Astrocyte of the cerebellum (primary cell): Measurements from ENCODE around the gene QRICH1.

Experiments used
- DNase-seq: peaks from one replicate; pipeline ENCODE4 v3.0.0-alpha.2; 2011; ENCODE audit warnings: low read depth
- H3K4me3 ChIP-seq: 2 replicates; pipeline ENCODE4 v1.5.1; 2011; ENCODE audit warnings: mild to moderate bottlenecking, low read depth, low read length, moderate library complexity
- in situ Hi-C: cut with HindIII; loops from 2 replicates; pipeline ENCODE4 v1.10.0; 2017; ENCODE audit warnings: low sequenced_read_pairs
- TF ChIP-seq, protein P1 (sequence below): IDR thresholded peaks from 2 replicates; pipeline ENCODE4 v1.5.1; 2012; ENCODE audit warnings: low read length, low read depth, moderate library complexity, mild to moderate bottlenecking; ENCODE audit errors: missing control alignments

Gene QRICH1

DNA sequence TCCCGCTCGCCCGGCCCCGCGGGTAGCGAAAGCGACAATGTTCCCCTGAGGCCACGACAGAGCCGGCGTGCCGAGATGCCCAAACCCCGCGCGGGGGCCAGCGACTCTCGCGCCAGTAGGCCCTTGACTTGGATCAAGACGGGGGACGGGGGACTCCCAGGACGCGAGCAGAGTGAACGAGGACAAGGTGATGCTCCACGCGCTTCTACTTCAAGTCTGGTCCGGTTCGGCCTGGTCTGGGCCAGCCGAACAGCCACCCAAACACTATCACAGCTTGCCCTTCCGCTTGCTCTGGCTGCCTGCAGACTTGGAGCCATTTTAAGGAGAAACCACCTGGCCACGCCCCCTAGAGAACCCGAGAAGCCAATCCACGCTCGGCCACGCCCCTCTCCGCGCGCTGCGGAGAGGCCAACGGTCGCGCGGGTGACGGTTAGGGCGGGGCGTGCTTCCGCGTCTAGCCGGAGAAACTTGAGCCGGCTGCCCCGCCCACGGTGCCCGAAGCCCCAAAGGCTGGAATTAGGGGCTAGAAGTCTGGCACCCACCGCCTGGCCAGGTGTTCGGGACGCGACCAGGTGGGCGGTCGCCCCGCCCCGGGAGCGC lies 72.6 kb downstream of the QRICH1 start:
- in situ Hi-C loops = no loop called here
- DNase-seq = peak; percentile 91
- TF ChIP-seq, protein P1, sequence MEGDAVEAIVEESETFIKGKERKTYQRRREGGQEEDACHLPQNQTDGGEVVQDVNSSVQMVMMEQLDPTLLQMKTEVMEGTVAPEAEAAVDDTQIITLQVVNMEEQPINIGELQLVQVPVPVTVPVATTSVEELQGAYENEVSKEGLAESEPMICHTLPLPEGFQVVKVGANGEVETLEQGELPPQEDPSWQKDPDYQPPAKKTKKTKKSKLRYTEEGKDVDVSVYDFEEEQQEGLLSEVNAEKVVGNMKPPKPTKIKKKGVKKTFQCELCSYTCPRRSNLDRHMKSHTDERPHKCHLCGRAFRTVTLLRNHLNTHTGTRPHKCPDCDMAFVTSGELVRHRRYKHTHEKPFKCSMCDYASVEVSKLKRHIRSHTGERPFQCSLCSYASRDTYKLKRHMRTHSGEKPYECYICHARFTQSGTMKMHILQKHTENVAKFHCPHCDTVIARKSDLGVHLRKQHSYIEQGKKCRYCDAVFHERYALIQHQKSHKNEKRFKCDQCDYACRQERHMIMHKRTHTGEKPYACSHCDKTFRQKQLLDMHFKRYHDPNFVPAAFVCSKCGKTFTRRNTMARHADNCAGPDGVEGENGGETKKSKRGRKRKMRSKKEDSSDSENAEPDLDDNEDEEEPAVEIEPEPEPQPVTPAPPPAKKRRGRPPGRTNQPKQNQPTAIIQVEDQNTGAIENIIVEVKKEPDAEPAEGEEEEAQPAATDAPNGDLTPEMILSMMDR = no peak
- H3K4me3 ChIP-seq = peak overlapping the region; percentile 88

DNA sequence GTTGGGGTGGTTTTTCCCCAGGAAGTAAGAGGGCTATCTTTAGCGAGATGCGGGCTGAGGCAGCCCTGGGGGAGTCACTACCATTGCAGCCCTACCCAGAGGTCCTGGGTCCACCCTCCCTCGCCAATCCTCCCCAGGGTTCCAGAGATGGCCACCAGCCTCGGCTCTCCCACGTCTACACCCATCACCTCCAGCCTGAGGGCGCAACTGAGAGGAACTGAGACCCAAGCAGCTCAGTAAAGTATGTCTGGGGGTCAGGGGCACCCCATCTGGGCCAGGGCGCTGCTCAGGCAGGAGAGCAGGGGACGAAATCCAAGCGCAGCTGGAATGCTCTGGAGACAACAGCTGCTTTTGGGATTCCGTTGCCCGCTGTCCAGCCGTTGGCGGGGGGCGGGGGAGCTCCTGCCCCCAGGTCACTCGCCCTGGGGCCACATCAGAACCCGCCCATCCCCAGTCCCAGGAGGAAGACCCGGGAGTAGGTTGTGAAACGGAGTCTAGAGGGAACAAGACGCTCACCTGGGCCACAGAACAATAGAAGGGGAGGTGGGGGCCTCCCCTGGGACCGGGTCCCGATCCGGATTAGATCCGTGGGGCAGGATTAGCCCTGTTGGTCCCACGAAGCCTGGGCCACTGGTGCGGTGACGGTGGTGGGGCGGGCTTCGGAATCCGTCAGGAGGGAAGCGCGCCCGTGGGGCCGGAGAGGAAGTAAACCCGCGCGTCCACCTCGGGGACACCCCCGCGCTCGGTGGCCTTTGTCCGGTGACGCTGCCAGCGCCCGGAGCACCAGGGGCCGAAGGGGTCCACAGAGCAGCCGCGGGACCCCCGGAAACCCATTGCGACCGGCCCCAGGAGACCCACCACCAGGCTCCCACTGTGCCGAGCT lies 73.3 kb downstream of the QRICH1 start:
- H3K4me3 ChIP-seq = peak overlapping the region; percentile 88
- in situ Hi-C loops = no loop called here
- TF ChIP-seq, protein P1 = no peak
- DNase-seq = no peak

DNA sequence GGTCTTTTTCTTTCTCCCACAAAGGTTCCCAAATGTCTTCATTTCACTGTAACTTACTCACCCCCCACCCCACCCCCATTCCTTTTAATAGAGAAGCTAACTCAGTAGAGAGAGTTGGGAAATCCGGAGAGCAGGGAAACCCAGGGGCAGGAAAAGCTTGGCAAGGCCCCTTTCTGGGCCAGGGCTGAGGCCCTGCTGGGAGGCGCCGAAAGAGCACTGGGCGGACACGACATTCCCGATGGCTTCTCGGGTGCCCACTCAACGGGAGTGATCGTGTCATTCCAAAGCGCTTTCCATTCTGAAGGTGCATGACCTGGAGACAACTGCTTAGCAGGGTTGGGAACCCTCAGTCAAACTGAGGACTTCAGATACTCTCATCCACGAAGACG lies 73.9 kb downstream of the QRICH1 start:
- in situ Hi-C loops = no loop called here
- no peak for DNase-seq
- TF ChIP-seq, protein P1 = no peak
- peak overlapping the region; percentile 88 for H3K4me3 ChIP-seq

DNA sequence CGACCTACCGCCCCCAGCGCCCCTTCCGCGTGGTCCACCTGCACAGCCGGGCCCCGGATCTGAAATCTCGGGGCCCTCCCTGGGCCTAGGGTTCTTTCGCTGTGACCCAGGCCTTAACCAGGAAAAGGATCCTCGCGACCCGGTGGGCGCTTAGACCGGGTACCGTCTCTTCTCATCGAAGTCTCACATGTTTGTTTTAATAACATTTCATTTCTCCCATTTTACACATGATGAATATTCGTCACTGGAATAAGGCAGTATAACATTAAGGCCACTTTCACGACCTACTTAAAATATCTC lies 75.2 kb downstream of the QRICH1 start:
- in situ Hi-C loops = no loop called here
- H3K4me3 ChIP-seq = peak overlapping the region; percentile 91
- no peak for DNase-seq
- TF ChIP-seq, protein P1 = no peak

DNA sequence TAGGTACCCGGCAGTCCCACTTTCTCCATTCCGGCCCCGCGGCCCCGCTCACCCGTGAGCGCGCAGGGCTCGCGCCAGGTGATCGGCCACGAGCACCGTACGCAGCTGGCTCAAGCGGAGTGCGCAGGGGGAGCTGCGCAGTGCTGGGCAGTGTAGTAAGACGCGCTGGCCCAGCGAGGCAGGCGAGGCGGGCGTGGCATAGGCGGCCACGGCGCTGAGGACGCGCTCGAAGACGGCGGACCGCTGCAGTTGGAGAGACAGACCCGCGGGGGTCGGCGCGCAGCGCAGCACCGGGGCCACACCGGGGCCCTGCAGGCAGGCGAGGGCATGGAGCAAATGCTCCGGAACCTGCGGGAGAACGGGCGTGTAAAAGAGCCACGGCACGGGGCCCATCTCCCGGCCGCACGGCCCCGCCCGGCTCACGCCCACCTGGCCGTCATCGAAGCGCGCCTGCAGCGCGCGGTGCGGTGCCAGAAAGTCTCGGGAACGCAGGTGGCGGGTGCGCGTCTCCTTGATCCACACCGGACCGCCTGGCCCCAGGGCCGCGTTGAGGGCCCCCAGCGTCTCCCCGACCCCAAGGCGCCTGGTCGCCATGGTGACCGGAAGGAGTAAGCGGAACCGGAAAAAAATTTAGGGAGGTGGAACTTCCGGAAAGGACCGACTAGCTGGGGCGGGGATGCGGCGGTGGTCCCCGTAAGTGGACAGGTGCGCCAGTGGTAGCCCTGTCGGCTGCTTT lies 75.7 kb downstream of the QRICH1 start, which contains the start of gene DALRD3:
Gene DALRD3, minus strand, starts transcription at position 610 of the 736 bp plus-strand sequence. Its CDS starts 16 bp downstream, at position 594.
- DNase-seq = no peak
- in situ Hi-C loops = no loop called here
- H3K4me3 ChIP-seq = peak within 1 kb of the TSS; percentile 91
- TF ChIP-seq, protein P1 = no peak

DNA sequence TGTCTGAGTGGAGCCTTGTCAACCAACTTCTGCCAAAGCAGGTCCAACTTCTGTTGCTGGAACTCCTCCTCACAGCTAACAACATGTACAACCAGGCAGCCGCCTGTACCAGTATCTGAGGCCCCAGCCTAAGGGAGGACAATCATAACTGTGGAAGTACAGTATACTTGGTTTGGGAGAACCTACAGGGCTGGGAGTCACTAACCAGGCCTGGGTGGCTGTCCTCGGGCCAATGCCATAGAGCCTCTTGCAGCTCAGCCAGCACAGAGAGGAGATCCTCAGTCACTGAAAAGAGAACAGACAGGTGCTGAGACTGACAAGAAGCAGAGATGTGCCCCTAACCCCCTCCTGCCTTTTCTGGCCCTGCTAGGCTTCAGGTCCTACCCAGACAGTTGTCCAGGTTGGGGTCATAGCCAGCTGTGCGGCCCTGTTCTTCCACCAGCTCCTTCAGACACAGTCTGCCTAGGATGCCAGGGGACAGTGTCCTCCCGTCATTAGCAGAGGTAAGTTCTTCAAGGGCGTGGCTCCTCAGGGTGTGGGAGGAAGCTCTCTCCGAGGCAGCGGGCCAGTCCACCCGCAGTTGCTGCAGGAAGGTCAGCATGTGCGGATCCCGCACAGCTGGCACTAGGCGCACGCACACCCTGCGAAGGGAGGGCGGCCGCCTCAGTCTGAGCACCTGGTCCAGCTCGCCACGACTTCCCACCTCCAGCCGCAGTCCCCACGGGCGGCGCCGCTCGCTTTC lies 76.5 kb downstream of the QRICH1 start:
- in situ Hi-C loops = no loop called here
- TF ChIP-seq, protein P1 = no peak
- no peak for DNase-seq
- peak overlapping the region; percentile 91 for H3K4me3 ChIP-seq
